Measurements from ENCODE around the gene ATP7B.

ATP7B gene

GRCh38 chr13:51946163-51946669 lies 65.0 kb downstream of the ATP7B start:
- H3K4me3 ChIP-seq (ENCODE audit: low read depth, low read length): no peak overlapping the region
- no peak for DNase-seq (ENCODE audit: low read depth)
- TF ChIP-seq MYC (IDR thresholded peaks at IDR 0.05; ENCODE audit: low read depth, low read length) (no peak), POLR2A (IDR thresholded peaks at IDR 0.05; ENCODE audit: extremely low read depth, insufficient read length) (no peak), CTCF (IDR thresholded peaks at IDR 0.05; ENCODE audit: low read depth, low read length) (no peak), MAX (IDR thresholded peaks at IDR 0.05; ENCODE audit: low read depth, low read length) (no peak)

DNA sequence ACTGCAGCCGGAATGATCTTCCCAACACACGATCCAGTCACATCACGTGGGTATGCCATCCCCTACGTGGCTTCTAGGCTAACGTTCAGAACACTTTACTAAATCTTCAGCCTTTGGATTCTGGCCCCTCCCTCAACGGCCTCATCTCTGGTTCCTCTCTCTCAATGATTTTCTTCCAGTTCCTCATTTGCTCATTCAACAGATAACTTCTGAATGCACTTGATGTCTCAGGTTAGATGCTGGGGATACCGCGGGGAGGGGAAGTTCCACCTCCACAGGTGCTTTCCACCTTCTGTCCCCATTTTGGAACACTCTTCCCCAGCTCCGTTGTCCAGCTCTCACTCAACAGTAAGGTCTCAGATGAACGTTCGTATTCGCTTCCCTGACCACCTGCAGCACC lies 66.1 kb downstream of the ATP7B start:
- TF ChIP-seq CTCF (IDR thresholded peaks at IDR 0.05; ENCODE audit: low read depth, low read length) (no peak), MYC (IDR thresholded peaks at IDR 0.05; ENCODE audit: low read depth, low read length) (no peak)
- DNase-seq (ENCODE audit: low read depth): no peak
- no peak overlapping the region for H3K4me3 ChIP-seq (ENCODE audit: low read depth, low read length)

GRCh38 chr13:51944428-51944827 lies 66.8 kb downstream of the ATP7B start:
- DNase-seq (ENCODE audit: low read depth): no peak
- no peak overlapping the region for H3K4me3 ChIP-seq (ENCODE audit: low read depth, low read length)
- no peak for TF ChIP-seq POLR2A (IDR thresholded peaks at IDR 0.05; ENCODE audit: extremely low read depth, insufficient read length)
- no peak for TF ChIP-seq MYC (IDR thresholded peaks at IDR 0.05; ENCODE audit: low read depth, low read length)
- no peak for TF ChIP-seq MAX (IDR thresholded peaks at IDR 0.05; ENCODE audit: low read depth, low read length)
- TF ChIP-seq CTCF (IDR thresholded peaks at IDR 0.05; ENCODE audit: low read depth, low read length): no peak

- no peak overlapping the region for H3K4me3 ChIP-seq (ENCODE audit: low read depth, low read length)
- DNase-seq (ENCODE audit: low read depth): no peak
- TF ChIP-seq POLR2A (IDR thresholded peaks at IDR 0.05; ENCODE audit: extremely low read depth, insufficient read length) (no peak), CTCF (IDR thresholded peaks at IDR 0.05; ENCODE audit: low read depth, low read length) (no peak), MYC (IDR thresholded peaks at IDR 0.05; ENCODE audit: low read depth, low read length) (no peak)
Observed at GRCh38 chr13:51943721-51944120, 67.5 kb downstream of the ATP7B start.

- no peak overlapping the region for H3K4me3 ChIP-seq (ENCODE audit: low read depth, low read length)
- TF ChIP-seq POLR2A (IDR thresholded peaks at IDR 0.05; ENCODE audit: extremely low read depth, insufficient read length) (no peak), CTCF (IDR thresholded peaks at IDR 0.05; ENCODE audit: low read depth, low read length) (no peak), MAX (IDR thresholded peaks at IDR 0.05; ENCODE audit: low read depth, low read length) (no peak), MYC (IDR thresholded peaks at IDR 0.05; ENCODE audit: low read depth, low read length) (no peak)
- no peak for DNase-seq (ENCODE audit: low read depth)
Observed at GRCh38 chr13:51942189-51942588, 69.1 kb downstream of the ATP7B start.

DNA sequence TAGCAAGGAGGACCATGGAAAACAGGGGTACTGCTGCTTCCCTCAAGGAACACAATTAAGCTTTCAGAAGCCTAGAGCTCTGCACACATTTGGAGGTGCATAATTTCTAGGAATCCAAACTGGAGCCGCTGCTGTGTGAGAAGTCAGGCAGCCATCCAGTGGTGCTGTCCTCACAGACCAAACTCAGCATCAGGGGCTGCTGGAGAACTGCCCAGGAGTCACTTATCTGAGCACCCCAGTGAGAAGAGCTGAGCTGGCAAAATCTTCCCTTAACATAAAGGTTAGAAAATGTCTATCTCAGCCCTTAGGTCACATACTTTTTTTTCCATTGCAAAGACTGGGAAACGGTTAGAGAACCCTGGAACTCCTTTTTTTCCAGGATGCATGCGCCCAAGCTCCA lies 72.8 kb downstream of the ATP7B start:
- DNase-seq (ENCODE audit: low read depth): no peak
- TF ChIP-seq MYC (IDR thresholded peaks at IDR 0.05; ENCODE audit: low read depth, low read length) (no peak), MAX (IDR thresholded peaks at IDR 0.05; ENCODE audit: low read depth, low read length) (no peak), CTCF (IDR thresholded peaks at IDR 0.05; ENCODE audit: low read depth, low read length) (no peak), POLR2A (IDR thresholded peaks at IDR 0.05; ENCODE audit: extremely low read depth, insufficient read length) (no peak)
- no peak overlapping the region for H3K4me3 ChIP-seq (ENCODE audit: low read depth, low read length)
